SK-N-SH treated with all-trans-retinoic acid at 6 μM for 48 hours (cell line): Measurements from ENCODE around the gene LPP.
A peak's percentile ranks its signal among the peaks of the same experiment; 100 is the strongest.

ENCODE experiments used
- ATAC-seq: fragments of 200-7000 bp; cut with Tn5 transposase; 3 replicates; pipeline ENCODE4 v1.9.1; 2020; ENCODE audit warnings: mild to moderate bottlenecking, moderate library complexity
- ARNTL ChIP-seq: fragments of 450-650 bp; formaldehyde crosslinking; IDR thresholded peaks from 2 replicates; pipeline ENCODE4 v1.5.0; 2020; ENCODE audit warnings: low read depth, mild to moderate bottlenecking, moderate library complexity, borderline replicate concordance
- BACH2 ChIP-seq: fragments of 250-450 bp; sonication (Bioruptor Pico); IDR thresholded peaks from 2 replicates; pipeline ENCODE4 v1.9.0; 2021; ENCODE audit warnings: mild to moderate bottlenecking, borderline replicate concordance
- CSDC2 ChIP-seq: fragments of 250-450 bp; sonication (Bioruptor Pico); IDR thresholded peaks from 2 replicates; pipeline ENCODE4 v1.5.0; 2020; ENCODE audit warnings: mild to moderate bottlenecking, moderate library complexity
- ESRRG ChIP-seq: fragments of 250-450 bp; sonication (Bioruptor Pico); IDR thresholded peaks from 2 replicates; pipeline ENCODE4 v1.6.1; 2021; ENCODE audit warnings: mild to moderate bottlenecking
- GLIS3 ChIP-seq: fragments of 250-450 bp; sonication (Bioruptor Pico); IDR thresholded peaks from 2 replicates; pipeline ENCODE4 v1.5.0; 2020; ENCODE audit warnings: mild to moderate bottlenecking, moderate library complexity
- ISL1 ChIP-seq: fragments of 250-450 bp; sonication (Bioruptor Pico); IDR thresholded peaks from 2 replicates; pipeline ENCODE4 v2.1.2; 2022; ENCODE audit warnings: mild to moderate bottlenecking, moderate library complexity
- OSR1 ChIP-seq: fragments of 250-450 bp; sonication (Bioruptor Pico); IDR thresholded peaks from 2 replicates; pipeline ENCODE4 v1.8.0; 2022; ENCODE audit warnings: moderate library complexity, mild to moderate bottlenecking, inconsistent platforms
- PPARA ChIP-seq: fragments of 250-450 bp; sonication (Bioruptor Pico); IDR thresholded peaks from 2 replicates; pipeline ENCODE4 v1.5.0; 2020; ENCODE audit warnings: mild to moderate bottlenecking, borderline replicate concordance
- SNAI2 ChIP-seq: fragments of 250-450 bp; sonication (Bioruptor Pico); IDR thresholded peaks from 2 replicates; pipeline ENCODE4 v1.5.0; 2020; ENCODE audit warnings: mild to moderate bottlenecking, moderate library complexity
- TCF4 ChIP-seq: fragments of 250-450 bp; sonication (Bioruptor Pico); IDR thresholded peaks from 2 replicates; pipeline ENCODE4 v1.8.0; 2021; ENCODE audit warnings: mild to moderate bottlenecking, moderate library complexity, borderline replicate concordance
- TOX ChIP-seq: fragments of 250-450 bp; sonication (Bioruptor Pico); IDR thresholded peaks from 2 replicates; pipeline ENCODE4 v1.8.0; 2021; ENCODE audit warnings: mild to moderate bottlenecking, moderate library complexity, borderline replicate concordance
- ZC3H10 ChIP-seq: fragments of 250-450 bp; sonication (Bioruptor Pico); IDR thresholded peaks from 2 replicates; pipeline ENCODE4 v1.5.1; 2021; ENCODE audit warnings: mild to moderate bottlenecking, moderate library complexity
- ZFP3 ChIP-seq: fragments of 250-450 bp; sonication (Bioruptor Pico); IDR thresholded peaks from 2 replicates; pipeline ENCODE4 v1.5.0; 2020; ENCODE audit warnings: mild to moderate bottlenecking, moderate library complexity
- ZFP30 ChIP-seq: fragments of 450-650 bp; formaldehyde crosslinking; IDR thresholded peaks from 2 replicates; pipeline ENCODE4 v1.5.0; 2022; ENCODE audit warnings: mild to moderate bottlenecking, moderate library complexity
- ZNF565 ChIP-seq: fragments of 450-650 bp; formaldehyde crosslinking; conservative IDR thresholded peaks from 2 replicates; pipeline ENCODE4 v1.5.0; 2020; ENCODE audit warnings: low read depth, mild to moderate bottlenecking, moderate library complexity
- ZNF70 ChIP-seq: fragments of 450-650 bp; formaldehyde crosslinking; IDR thresholded peaks from 2 replicates; pipeline ENCODE4 v1.5.0; 2020; ENCODE audit warnings: mild to moderate bottlenecking, moderate library complexity
- ZNF8 ChIP-seq: fragments of 450-650 bp; formaldehyde crosslinking; IDR thresholded peaks from 2 replicates; pipeline ENCODE4 v1.5.0; 2020; ENCODE audit warnings: mild to moderate bottlenecking, moderate library complexity
- TF ChIP-seq, protein P1 (sequence below): fragments of 250-450 bp; sonication (Bioruptor Pico); IDR thresholded peaks from 2 replicates; pipeline ENCODE4 v1.8.0; 2021; ENCODE audit warnings: low read depth, mild to moderate bottlenecking, moderate library complexity, borderline replicate concordance
- TF ChIP-seq, protein P2 (sequence below): fragments of 250-450 bp; sonication (Bioruptor Pico); IDR thresholded peaks from 2 replicates; pipeline ENCODE4 v1.5.1; 2021; ENCODE audit warnings: mild to moderate bottlenecking, moderate library complexity
- TF ChIP-seq, protein P3 (sequence below): fragments of 250-450 bp; sonication (Bioruptor Pico); IDR thresholded peaks from 2 replicates; pipeline ENCODE4 v1.8.0; 2020; ENCODE audit warnings: mild to moderate bottlenecking, moderate library complexity, borderline replicate concordance
- TF ChIP-seq, protein P4 (sequence below): fragments of 250-450 bp; sonication (Bioruptor Pico); IDR thresholded peaks from 2 replicates; pipeline ENCODE4 v1.5.0; 2020; ENCODE audit warnings: mild to moderate bottlenecking, moderate library complexity

LPP gene

DNA sequence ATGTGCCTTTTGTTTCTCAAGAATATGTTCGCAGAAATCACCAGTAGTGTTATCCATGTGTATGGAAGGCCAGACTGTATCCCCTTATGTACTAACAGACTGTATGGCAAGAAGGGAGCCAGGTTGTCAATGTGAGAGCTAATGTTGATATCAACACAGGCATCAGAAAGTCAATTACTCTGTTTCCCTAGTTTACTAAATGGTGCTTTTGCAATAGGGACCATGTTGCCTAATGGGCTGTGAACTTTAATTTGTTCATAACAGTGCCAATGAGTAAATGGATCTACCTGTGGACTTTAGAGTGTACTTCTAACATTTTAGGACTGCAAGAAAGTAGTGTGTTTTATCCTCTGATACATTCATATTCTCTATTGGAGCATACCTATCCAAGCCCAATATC is 586.1 kb downstream of the LPP start:
- no peak for ATAC-seq
- no peak for TF ChIP-seq ISL1 (CRISPR knock-in tag)
- no peak for TF ChIP-seq ZNF70 (CRISPR knock-in tag)
- TF ChIP-seq ZC3H10: no peak
- TF ChIP-seq, protein P1, sequence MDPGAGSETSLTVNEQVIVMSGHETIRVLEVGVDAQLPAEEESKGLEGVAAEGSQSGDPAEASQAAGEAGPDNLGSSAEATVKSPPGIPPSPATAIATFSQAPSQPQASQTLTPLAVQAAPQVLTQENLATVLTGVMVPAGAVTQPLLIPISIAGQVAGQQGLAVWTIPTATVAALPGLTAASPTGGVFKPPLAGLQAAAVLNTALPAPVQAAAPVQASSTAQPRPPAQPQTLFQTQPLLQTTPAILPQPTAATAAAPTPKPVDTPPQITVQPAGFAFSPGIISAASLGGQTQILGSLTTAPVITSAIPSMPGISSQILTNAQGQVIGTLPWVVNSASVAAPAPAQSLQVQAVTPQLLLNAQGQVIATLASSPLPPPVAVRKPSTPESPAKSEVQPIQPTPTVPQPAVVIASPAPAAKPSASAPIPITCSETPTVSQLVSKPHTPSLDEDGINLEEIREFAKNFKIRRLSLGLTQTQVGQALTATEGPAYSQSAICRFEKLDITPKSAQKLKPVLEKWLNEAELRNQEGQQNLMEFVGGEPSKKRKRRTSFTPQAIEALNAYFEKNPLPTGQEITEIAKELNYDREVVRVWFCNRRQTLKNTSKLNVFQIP (CRISPR knock-in tag): no peak
- no peak for TF ChIP-seq ZFP3 (CRISPR knock-in tag)
- TF ChIP-seq OSR1 (CRISPR knock-in tag): no peak
- no peak for TF ChIP-seq ESRRG (CRISPR knock-in tag)
- no peak for TF ChIP-seq TCF4
- TF ChIP-seq ZNF565 (CRISPR knock-in tag): no peak
- TF ChIP-seq TOX: no peak
- no peak for TF ChIP-seq GLIS3 (CRISPR knock-in tag)
- TF ChIP-seq SNAI2 (CRISPR knock-in tag): no peak
- TF ChIP-seq, protein P2, sequence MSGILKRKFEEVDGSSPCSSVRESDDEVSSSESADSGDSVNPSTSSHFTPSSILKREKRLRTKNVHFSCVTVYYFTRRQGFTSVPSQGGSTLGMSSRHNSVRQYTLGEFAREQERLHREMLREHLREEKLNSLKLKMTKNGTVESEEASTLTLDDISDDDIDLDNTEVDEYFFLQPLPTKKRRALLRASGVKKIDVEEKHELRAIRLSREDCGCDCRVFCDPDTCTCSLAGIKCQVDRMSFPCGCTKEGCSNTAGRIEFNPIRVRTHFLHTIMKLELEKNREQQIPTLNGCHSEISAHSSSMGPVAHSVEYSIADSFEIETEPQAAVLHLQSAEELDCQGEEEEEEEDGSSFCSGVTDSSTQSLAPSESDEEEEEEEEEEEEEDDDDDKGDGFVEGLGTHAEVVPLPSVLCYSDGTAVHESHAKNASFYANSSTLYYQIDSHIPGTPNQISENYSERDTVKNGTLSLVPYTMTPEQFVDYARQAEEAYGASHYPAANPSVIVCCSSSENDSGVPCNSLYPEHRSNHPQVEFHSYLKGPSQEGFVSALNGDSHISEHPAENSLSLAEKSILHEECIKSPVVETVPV (CRISPR knock-in tag): no peak
- TF ChIP-seq ZFP30 (CRISPR knock-in tag): no peak
- TF ChIP-seq, protein P3, sequence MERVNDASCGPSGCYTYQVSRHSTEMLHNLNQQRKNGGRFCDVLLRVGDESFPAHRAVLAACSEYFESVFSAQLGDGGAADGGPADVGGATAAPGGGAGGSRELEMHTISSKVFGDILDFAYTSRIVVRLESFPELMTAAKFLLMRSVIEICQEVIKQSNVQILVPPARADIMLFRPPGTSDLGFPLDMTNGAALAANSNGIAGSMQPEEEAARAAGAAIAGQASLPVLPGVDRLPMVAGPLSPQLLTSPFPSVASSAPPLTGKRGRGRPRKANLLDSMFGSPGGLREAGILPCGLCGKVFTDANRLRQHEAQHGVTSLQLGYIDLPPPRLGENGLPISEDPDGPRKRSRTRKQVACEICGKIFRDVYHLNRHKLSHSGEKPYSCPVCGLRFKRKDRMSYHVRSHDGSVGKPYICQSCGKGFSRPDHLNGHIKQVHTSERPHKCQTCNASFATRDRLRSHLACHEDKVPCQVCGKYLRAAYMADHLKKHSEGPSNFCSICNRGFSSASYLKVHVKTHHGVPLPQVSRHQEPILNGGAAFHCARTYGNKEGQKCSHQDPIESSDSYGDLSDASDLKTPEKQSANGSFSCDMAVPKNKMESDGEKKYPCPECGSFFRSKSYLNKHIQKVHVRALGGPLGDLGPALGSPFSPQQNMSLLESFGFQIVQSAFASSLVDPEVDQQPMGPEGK: no peak
- TF ChIP-seq ARNTL (CRISPR knock-in tag): no peak
- no peak for TF ChIP-seq BACH2
- TF ChIP-seq CSDC2 (CRISPR knock-in tag): no peak
- TF ChIP-seq, all 23 proteins: peak for 0

DNA sequence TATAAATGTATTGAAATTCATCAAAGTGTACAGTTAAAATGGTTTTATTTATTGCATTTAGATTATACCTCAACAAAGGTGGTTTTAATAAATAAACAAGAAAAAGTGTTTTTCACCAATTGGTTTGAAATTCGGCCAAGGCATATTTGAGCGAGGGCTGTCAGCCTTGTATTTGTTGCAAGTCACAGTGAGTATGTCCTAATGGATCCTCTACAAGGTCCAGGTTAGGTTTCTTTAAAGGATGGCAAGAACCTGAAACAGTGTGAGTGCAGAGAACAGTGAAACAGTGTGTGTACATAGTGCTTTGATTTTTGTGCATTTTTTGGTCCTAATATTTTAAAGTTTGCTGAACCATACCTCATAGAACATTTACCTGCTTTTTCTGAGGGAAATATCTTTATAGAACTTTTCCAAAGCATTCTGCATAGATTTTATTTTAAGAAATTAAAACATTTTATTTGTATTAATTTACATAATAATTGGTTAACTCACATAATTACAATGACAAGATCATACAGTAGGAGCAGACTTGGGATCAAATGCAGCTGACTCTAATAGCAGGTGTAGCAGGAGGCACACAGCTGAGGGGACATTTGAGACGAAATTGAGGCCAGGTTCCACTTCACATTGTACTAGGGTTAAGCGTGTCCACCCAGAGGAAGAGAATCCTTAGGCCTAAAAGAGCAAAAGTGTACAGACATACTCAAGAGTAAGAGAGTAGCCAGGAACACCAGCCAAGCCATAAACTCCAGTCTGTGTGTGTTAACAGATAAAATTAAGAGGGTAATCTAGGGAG is 589.0 kb downstream of the LPP start:
- TF ChIP-seq ESRRG (CRISPR knock-in tag) (no peak), ZNF70 (CRISPR knock-in tag) (no peak), OSR1 (CRISPR knock-in tag) (no peak), ZNF8 (CRISPR knock-in tag) (no peak), ISL1 (CRISPR knock-in tag) (no peak), PPARA (CRISPR knock-in tag) (no peak), ZFP30 (CRISPR knock-in tag) (no peak), ARNTL (CRISPR knock-in tag) (no peak), BACH2 (no peak), TOX (no peak), ZC3H10 (no peak), TCF4 (no peak), GLIS3 (CRISPR knock-in tag) (no peak)
- TF ChIP-seq, protein P4, sequence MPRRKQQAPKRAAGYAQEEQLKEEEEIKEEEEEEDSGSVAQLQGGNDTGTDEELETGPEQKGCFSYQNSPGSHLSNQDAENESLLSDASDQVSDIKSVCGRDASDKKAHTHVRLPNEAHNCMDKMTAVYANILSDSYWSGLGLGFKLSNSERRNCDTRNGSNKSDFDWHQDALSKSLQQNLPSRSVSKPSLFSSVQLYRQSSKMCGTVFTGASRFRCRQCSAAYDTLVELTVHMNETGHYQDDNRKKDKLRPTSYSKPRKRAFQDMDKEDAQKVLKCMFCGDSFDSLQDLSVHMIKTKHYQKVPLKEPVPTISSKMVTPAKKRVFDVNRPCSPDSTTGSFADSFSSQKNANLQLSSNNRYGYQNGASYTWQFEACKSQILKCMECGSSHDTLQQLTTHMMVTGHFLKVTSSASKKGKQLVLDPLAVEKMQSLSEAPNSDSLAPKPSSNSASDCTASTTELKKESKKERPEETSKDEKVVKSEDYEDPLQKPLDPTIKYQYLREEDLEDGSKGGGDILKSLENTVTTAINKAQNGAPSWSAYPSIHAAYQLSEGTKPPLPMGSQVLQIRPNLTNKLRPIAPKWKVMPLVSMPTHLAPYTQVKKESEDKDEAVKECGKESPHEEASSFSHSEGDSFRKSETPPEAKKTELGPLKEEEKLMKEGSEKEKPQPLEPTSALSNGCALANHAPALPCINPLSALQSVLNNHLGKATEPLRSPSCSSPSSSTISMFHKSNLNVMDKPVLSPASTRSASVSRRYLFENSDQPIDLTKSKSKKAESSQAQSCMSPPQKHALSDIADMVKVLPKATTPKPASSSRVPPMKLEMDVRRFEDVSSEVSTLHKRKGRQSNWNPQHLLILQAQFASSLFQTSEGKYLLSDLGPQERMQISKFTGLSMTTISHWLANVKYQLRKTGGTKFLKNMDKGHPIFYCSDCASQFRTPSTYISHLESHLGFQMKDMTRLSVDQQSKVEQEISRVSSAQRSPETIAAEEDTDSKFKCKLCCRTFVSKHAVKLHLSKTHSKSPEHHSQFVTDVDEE (CRISPR knock-in tag): no peak
- TF ChIP-seq, protein P2 (CRISPR knock-in tag): no peak
- TF ChIP-seq, all 23 proteins: peak for 0
- peak; percentile 36; the same call in 1 of the 3 replicates for ATAC-seq
